A549 (cell line): ENCODE results near the gene MORF4L1. TPM values are rescaled to one million over a fixed set of nuclear protein-coding genes. Genes with fewer than 3 reads are reported as not detected.

ENCODE experiments used
- ATAC-seq, 2 experiments: fragments of 200-7000 bp in 1 of 2; fragments of >200 bp in 1 of 2; cut with Nextera tagmentation in 1 of 2; cut with Tn5 transposase in 1 of 2; 3 replicates each; pipeline versions ENCODE4 v1.8.0 to v1.9.1; 2018 to 2020; ENCODE audit warnings: mild to moderate bottlenecking in 1 of 2, moderate library complexity in 1 of 2
- CTCF ChIA-PET: fragments of 300-600 bp; sonication (Branson Sonifier 250); formaldehyde crosslinking; extraction: SDS; loops from one replicate; lab custom pipeline; 2021; ENCODE audit warnings: antibody characterized with exemption, inconsistent platforms; lab: Yijun Ruan, JAX
- POLR2A ChIA-PET: fragments of 350-600 bp; formaldehyde crosslinking; extraction: SDS; loops from one replicate; lab custom pipeline; 2021; ENCODE audit warnings: antibody characterized with exemption, inconsistent platforms; lab: Yijun Ruan, JAX
- DNase-seq, 2 experiments: peaks; one replicate each; pipeline versions ENCODE4 v3.0.0 to v3.0.0-alpha.2; 2011 to 2016; ENCODE audit warnings: low read depth in 1 of 2, low spot score in 1 of 2
- FAIRE-seq: peaks from 2 replicates; lab custom pipeline; 2011; peaks lifted over from hg19 to GRCh38; lab: Jason Lieb, UNC
- H3K27ac ChIP-seq, 2 experiments: fragments of >200 bp; sonication (Bioruptor Twin); formaldehyde crosslinking; 3 replicates each; pipeline ENCODE4 v1.5.1; 2016 to 2017
- H3K4me1 ChIP-seq: fragments of >200 bp; sonication (Bioruptor Twin); formaldehyde crosslinking; 3 replicates; pipeline ENCODE4 v1.6.1; 2016
- H3K4me2 ChIP-seq: fragments of >200 bp; sonication (Bioruptor Twin); formaldehyde crosslinking; 3 replicates; pipeline ENCODE4 v1.6.1; 2016
- H3K4me3 ChIP-seq: fragments of >200 bp; sonication (Bioruptor Twin); formaldehyde crosslinking; 3 replicates; pipeline ENCODE4 v1.5.1; 2016
- H3K9me3 ChIP-seq: fragments of >200 bp; sonication (Bioruptor Twin); formaldehyde crosslinking; 3 replicates; pipeline ENCODE4 v1.6.1; 2016
- BHLHE40 ChIP-seq: IDR thresholded peaks from 2 replicates; pipeline ENCODE4 v1.6.1; 2012; ENCODE audit warnings: low read depth, low read length, inconsistent platforms
- CBX8 ChIP-seq: fragments of 200-600 bp; sonication (generic); IDR thresholded peaks from 2 replicates; pipeline ENCODE4 v1.6.1; 2016
- CHD4 ChIP-seq: fragments of 200-600 bp; sonication (generic); IDR thresholded peaks from 2 replicates; pipeline ENCODE4 v1.6.1; 2016; ENCODE audit warnings: antibody characterized with exemption, mild to moderate bottlenecking, borderline replicate concordance
- ESRRA ChIP-seq: fragments of 150-350 bp; IDR thresholded peaks from 2 replicates; pipeline ENCODE4 v1.6.1; 2014; ENCODE audit warnings: mild to moderate bottlenecking, low read length, borderline replicate concordance
- GATA3 ChIP-seq: IDR thresholded peaks from 2 replicates; pipeline ENCODE4 v1.6.1; 2012; ENCODE audit warnings: borderline replicate concordance
- HDAC2 ChIP-seq: fragments of 200-600 bp; sonication (generic); IDR thresholded peaks from 2 replicates; pipeline ENCODE4 v1.6.1; 2016
- JUNB ChIP-seq: fragments of >200 bp; sonication (Bioruptor Twin); formaldehyde crosslinking; IDR thresholded peaks from 2 replicates; pipeline ENCODE4 v1.6.1; 2016
- NPAS2 ChIP-seq: fragments of 250-450 bp; sonication (Bioruptor Pico); IDR thresholded peaks from 2 replicates; pipeline ENCODE4 v1.8.0; 2022; ENCODE audit warnings: mild to moderate bottlenecking, moderate library complexity, borderline replicate concordance
- PHF8 ChIP-seq: fragments of 200-600 bp; sonication (generic); IDR thresholded peaks from 2 replicates; pipeline ENCODE4 v1.6.1; 2016; ENCODE audit warnings: low read depth, mild to moderate bottlenecking, antibody characterized with exemption, moderate library complexity, borderline replicate concordance
- POLR2AphosphoS2 ChIP-seq: conservative IDR thresholded peaks from 2 replicates; pipeline ENCODE4 v1.6.1; 2012; ENCODE audit warnings: low read length, improper control_type of control experiment, inconsistent platforms
- RNF2 ChIP-seq: fragments of 200-600 bp; sonication (generic); IDR thresholded peaks from 2 replicates; pipeline ENCODE4 v1.6.1; 2016; ENCODE audit warnings: low read depth, mild to moderate bottlenecking, antibody characterized with exemption, moderate library complexity, borderline replicate concordance
- TFCP2L1 ChIP-seq: fragments of 250-450 bp; sonication (Bioruptor Pico); IDR thresholded peaks from 2 replicates; pipeline ENCODE4 v1.5.0; 2021; ENCODE audit warnings: mild to moderate bottlenecking
- WGBS: methylation state at CpG from one replicate; pipeline ENCODE4 v1.1.6; 2017; ENCODE audit errors: missing lambda C conversion rate; 5-methylcytosine and 5-hydroxymethylcytosine counted together
- polyA plus RNA-seq, 4 experiments: library from polyadenylated mRNA; depleted of rRNA in 3 of 4; stranded (reverse); fragments of >200 nt; fragmentation: RNase III in 1 of 4; extraction: RNeasy Plus Mini Kit Qiagen cat#74134 plus additional on column Dnase treatment in 1 of 4; gene quantifications; 2 replicates in 3 of 4; 3 replicates in 1 of 4; pipeline ENCODE4 v1.2.3, GENCODE V29; 2011 to 2017
- TF ChIP-seq, protein P1 (sequence below): fragments of 200-600 bp; sonication (generic); IDR thresholded peaks from 2 replicates; pipeline ENCODE4 v1.6.1; 2016; ENCODE audit warnings: antibody characterized with exemption, mild to moderate bottlenecking, moderate library complexity
- TF ChIP-seq, protein P2 (sequence below): fragments of 250-450 bp; sonication (Bioruptor Pico); IDR thresholded peaks from 2 replicates; pipeline ENCODE4 v1.5.0; 2020; ENCODE audit warnings: low read depth, mild to moderate bottlenecking, moderate library complexity
- TF ChIP-seq, protein P3 (sequence below): fragments of >200 bp; sonication (Bioruptor Twin); formaldehyde crosslinking; IDR thresholded peaks from 2 replicates; pipeline ENCODE4 v1.6.1; 2016
- TF ChIP-seq, protein P4 (sequence below): IDR thresholded peaks from 2 replicates; pipeline ENCODE4 v1.6.1; 2012

The MORF4L1 gene
- polyA plus RNA-seq, 2 of the 4 experiments (the other 2 are of a cell fraction) = 498 to 927 TPM

DNA sequence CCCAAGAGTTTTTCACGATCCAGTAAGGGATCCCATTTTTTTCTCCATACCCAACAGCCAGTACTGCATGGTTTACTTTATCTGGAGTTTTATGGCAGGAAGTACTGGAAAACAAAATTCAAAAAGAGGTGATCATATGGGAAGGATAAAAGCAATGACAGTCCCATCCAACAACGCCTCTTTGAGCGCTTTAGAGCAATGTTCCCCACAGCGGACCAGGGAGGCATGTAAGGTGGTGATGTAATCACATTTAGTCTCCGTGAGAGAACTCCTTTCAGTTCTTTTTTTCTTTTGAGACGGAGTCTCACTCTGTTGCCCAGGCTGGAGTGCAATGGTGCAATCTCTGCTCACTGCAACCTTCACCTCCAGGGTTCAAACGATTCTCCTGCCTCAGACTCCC, 50.3 kb downstream of the MORF4L1 start (continued):
- TF ChIP-seq, protein P1, sequence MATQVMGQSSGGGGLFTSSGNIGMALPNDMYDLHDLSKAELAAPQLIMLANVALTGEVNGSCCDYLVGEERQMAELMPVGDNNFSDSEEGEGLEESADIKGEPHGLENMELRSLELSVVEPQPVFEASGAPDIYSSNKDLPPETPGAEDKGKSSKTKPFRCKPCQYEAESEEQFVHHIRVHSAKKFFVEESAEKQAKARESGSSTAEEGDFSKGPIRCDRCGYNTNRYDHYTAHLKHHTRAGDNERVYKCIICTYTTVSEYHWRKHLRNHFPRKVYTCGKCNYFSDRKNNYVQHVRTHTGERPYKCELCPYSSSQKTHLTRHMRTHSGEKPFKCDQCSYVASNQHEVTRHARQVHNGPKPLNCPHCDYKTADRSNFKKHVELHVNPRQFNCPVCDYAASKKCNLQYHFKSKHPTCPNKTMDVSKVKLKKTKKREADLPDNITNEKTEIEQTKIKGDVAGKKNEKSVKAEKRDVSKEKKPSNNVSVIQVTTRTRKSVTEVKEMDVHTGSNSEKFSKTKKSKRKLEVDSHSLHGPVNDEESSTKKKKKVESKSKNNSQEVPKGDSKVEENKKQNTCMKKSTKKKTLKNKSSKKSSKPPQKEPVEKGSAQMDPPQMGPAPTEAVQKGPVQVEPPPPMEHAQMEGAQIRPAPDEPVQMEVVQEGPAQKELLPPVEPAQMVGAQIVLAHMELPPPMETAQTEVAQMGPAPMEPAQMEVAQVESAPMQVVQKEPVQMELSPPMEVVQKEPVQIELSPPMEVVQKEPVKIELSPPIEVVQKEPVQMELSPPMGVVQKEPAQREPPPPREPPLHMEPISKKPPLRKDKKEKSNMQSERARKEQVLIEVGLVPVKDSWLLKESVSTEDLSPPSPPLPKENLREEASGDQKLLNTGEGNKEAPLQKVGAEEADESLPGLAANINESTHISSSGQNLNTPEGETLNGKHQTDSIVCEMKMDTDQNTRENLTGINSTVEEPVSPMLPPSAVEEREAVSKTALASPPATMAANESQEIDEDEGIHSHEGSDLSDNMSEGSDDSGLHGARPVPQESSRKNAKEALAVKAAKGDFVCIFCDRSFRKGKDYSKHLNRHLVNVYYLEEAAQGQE = no peak
- TF ChIP-seq BHLHE40 (no peak), ESRRA (no peak)

DNA sequence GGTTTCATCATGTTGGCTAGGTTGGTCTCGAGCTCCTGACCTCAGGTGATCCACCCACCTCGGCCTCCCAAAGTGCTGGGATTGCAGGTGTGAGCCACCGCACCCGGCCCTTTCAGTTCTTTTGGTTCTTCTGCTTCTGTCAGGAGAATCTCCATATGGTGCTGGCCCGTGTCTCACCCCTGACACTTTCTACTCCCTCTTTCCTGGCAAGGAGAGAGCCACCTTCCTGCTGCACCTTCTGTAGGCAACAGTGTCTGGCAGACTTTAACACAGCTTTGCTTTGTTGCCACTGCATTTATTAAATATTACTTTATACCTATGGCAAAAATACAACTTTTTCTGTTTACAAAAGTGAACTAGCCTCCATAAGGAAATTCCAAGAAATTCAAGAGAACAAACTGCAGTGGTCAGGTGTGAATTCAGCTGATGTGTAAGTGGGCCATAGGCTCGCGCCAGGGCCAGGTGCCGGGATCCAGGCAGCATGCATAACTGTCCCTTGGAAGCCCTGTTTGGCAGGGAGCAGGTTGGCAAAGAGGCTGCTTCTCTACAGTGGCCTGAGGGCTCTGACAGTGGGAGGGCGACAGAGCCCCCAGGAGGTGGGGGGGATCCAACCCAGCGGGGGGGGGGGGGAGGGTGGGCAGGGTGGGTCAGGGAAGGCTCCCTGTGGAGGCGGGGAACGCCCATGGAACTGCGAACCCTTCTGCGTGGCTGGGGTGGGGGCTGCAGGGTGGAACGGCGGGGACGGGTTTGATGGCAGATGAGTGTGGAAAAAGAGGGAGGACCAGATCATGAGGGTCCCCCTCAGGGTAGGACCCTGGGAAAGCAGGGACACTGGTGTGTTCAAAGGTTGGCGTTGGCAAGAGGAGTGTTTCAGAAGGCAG, 51.0 kb downstream of the MORF4L1 start:
- ChIA-PET POLR2A (interaction anchor here (0.6 kb wide), 1 partner anchor 27 kb away, joined by 3 read pairs; no protein-coding TSS in a partner anchor), CTCF (interaction anchor here (0.6 to 7.9 kb wide), 10 partner anchors 9 to 285 kb away, joined by 3 to 58 read pairs (median 5); no protein-coding TSS in a partner anchor)
- no peak for ATAC-seq
- H3K4me3 ChIP-seq = no peak overlapping the region
- no peaks in the 10 kb centered on the region for H3K9me3 ChIP-seq
- no peak for DNase-seq
- H3K4me1 ChIP-seq = no peaks in the 10 kb centered on the region
- 94% methylated on average over 13 of the region's 18 CpGs for WGBS
- no peak overlapping the region for H3K4me2 ChIP-seq
- H3K27ac ChIP-seq = no peak overlapping the region
- TF ChIP-seq POLR2AphosphoS2 (no peak), PHF8 (no peak), HDAC2 (no peak), TFCP2L1 (CRISPR knock-in tag) (no peak), NPAS2 (CRISPR knock-in tag) (no peak), JUNB (no peak), CBX8 (no peak), CHD4 (no peak), GATA3 (no peak), RNF2 (no peak)
- TF ChIP-seq, protein P2, sequence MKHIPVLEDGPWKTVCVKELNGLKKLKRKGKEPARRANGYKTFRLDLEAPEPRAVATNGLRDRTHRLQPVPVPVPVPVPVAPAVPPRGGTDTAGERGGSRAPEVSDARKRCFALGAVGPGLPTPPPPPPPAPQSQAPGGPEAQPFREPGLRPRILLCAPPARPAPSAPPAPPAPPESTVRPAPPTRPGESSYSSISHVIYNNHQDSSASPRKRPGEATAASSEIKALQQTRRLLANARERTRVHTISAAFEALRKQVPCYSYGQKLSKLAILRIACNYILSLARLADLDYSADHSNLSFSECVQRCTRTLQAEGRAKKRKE (CRISPR knock-in tag) = no peak
- TF ChIP-seq, protein P3, sequence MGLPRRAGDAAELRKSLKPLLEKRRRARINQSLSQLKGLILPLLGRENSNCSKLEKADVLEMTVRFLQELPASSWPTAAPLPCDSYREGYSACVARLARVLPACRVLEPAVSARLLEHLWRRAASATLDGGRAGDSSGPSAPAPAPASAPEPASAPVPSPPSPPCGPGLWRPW = no peak
- TF ChIP-seq, protein P1 = no peak
- TF ChIP-seq, protein P4, sequence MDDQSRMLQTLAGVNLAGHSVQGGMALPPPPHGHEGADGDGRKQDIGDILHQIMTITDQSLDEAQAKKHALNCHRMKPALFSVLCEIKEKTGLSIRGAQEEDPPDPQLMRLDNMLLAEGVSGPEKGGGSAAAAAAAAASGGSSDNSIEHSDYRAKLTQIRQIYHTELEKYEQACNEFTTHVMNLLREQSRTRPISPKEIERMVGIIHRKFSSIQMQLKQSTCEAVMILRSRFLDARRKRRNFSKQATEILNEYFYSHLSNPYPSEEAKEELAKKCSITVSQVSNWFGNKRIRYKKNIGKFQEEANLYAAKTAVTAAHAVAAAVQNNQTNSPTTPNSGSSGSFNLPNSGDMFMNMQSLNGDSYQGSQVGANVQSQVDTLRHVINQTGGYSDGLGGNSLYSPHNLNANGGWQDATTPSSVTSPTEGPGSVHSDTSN = no peak
- no peak for FAIRE-seq
